Activated CD4-positive, CD25-positive, alpha-beta regulatory T cell (primary cell): ENCODE results near the gene BSDC1.
A peak's percentile ranks its signal among the peaks of the same experiment; 100 is the strongest.

Source experiments
- DNase-seq, 4 experiments: peaks; one replicate each; lab custom pipeline; 2025; lab: John Stamatoyannopoulos, UW

BSDC1 gene

GRCh38 chr1:32394890-32395432, 720 bp upstream of the BSDC1 start:
- DNase-seq, result no peak

- DNase-seq, result peak in 2 of 4 experiments; percentile 18 to 37
These were observed 455 bp downstream of the BSDC1 start for GRCh38 chr1:32393832-32394140.

- no peak for DNase-seq
These were observed 1.1 kb downstream of the BSDC1 start for GRCh38 chr1:32393136-32393535.

GRCh38 chr1:32392325-32392724, 1.9 kb downstream of the BSDC1 start:
- DNase-seq, result no peak

GRCh38 chr1:32390904-32391870, 3.1 kb downstream of the BSDC1 start:
- no peak for DNase-seq

GRCh38 chr1:32388641-32389040, 5.6 kb downstream of the BSDC1 start:
- no peak for DNase-seq

- DNase-seq, result no peak
These were observed 7.4 kb downstream of the BSDC1 start for GRCh38 chr1:32386676-32387392.

- DNase-seq, result no peak
These were observed 14.2 kb downstream of the BSDC1 start for GRCh38 chr1:32380057-32380456.

- no peak for DNase-seq
These were observed 16.6 kb downstream of the BSDC1 start for GRCh38 chr1:32377541-32378220.

GRCh38 chr1:32376199-32376598, 18.0 kb downstream of the BSDC1 start:
- no peak for DNase-seq

GRCh38 chr1:32373996-32374592, 20.1 kb downstream of the BSDC1 start:
- no peak for DNase-seq

GRCh38 chr1:32372149-32372756, 22.0 kb downstream of the BSDC1 start:
- no peak for DNase-seq

- DNase-seq, result no peak
These were observed 26.2 kb downstream of the BSDC1 start for GRCh38 chr1:32367912-32368635.

GRCh38 chr1:32365445-32365844, 28.8 kb downstream of the BSDC1 start:
- no peak for DNase-seq

GRCh38 chr1:32364836-32365235, 29.4 kb downstream of the BSDC1 start:
- DNase-seq, result no peak

GRCh38 chr1:32363713-32364112, 30.5 kb downstream of the BSDC1 start:
- no peak for DNase-seq

- no peak for DNase-seq
These were observed 31.5 kb downstream of the BSDC1 start, which contains the start of the genes FAM229A and TSSK3 for GRCh38 chr1:32362474-32363313. TSS of gene FAM229A (minus strand) at chr1:32362485. CDS start at chr1:32362091, 394 bp downstream. TSS of gene TSSK3 (plus strand) at chr1:32362539. CDS start at chr1:32362702, 163 bp downstream.

- DNase-seq, result no peak
These were observed 32.4 kb downstream of the BSDC1 start for GRCh38 chr1:32361674-32362473.

GRCh38 chr1:32361308-32361673, 33.0 kb downstream of the BSDC1 start:
- no peak for DNase-seq
